Mesendoderm (in vitro differentiated cells): ENCODE measurements around the gene GFAP.

Source experiments
- DNase-seq: peaks from one replicate; pipeline ENCODE4 v3.0.0; 2013
- H2AK5ac ChIP-seq: 2 replicates; pipeline ENCODE4 v1.6.1; 2013; ENCODE audit warnings: low read length, inconsistent platforms
- H2BK120ac ChIP-seq: 2 replicates; pipeline ENCODE4 v1.6.1; 2013; ENCODE audit warnings: low read depth, mild to moderate bottlenecking, low read length, moderate library complexity, mixed read lengths
- H2BK15ac ChIP-seq: replicated peaks from 2 replicates; pipeline ENCODE4 v1.6.1; 2013; ENCODE audit warnings: low read depth, mild to moderate bottlenecking, moderate library complexity
- H2BK5ac ChIP-seq: 2 replicates; pipeline ENCODE4 v1.6.1; 2013; ENCODE audit warnings: low read length, inconsistent platforms
- H3K18ac ChIP-seq: 2 replicates; pipeline ENCODE4 v1.6.1; 2013; ENCODE audit warnings: mild to moderate bottlenecking, low read length, mixed read lengths
- H3K23ac ChIP-seq: one replicate; pipeline ENCODE4 v1.6.1; 2013; ENCODE audit warnings: low read length
- H3K27ac ChIP-seq: 2 replicates; pipeline ENCODE4 v1.5.1; 2013; ENCODE audit warnings: low read depth, mild to moderate bottlenecking, inconsistent platforms, low read length, moderate library complexity
- H3K27me3 ChIP-seq: 2 replicates; pipeline ENCODE4 v1.6.1; 2013; ENCODE audit warnings: low read length, control low read depth, mild to moderate bottlenecking, inconsistent platforms; ENCODE audit not compliant: insufficient read depth, poor library complexity
- H3K36me3 ChIP-seq: 2 replicates; pipeline ENCODE4 v1.6.1; 2013; ENCODE audit warnings: low read length, inconsistent platforms; ENCODE audit not compliant: control insufficient read depth, insufficient read depth
- H3K4ac ChIP-seq: one replicate; pipeline ENCODE4 v1.6.1; 2013; ENCODE audit warnings: low read depth, mild to moderate bottlenecking, low read length, moderate library complexity
- H3K4me1 ChIP-seq: 2 replicates; pipeline ENCODE4 v1.6.1; 2013; ENCODE audit warnings: low read depth, low read length, inconsistent platforms; ENCODE audit not compliant: control insufficient read depth
- H3K4me2 ChIP-seq: 2 replicates; pipeline ENCODE4 v1.6.1; 2013; ENCODE audit warnings: low read length
- H3K4me3 ChIP-seq: 2 replicates; pipeline ENCODE4 v1.5.1; 2013; ENCODE audit warnings: mild to moderate bottlenecking, low read length
- H3K56ac ChIP-seq: one replicate; pipeline ENCODE4 v1.6.1; 2013; ENCODE audit warnings: low read length
- H3K79me1 ChIP-seq: 2 replicates; pipeline ENCODE4 v1.6.1; 2013; ENCODE audit warnings: low read length, inconsistent platforms
- H3K79me2 ChIP-seq: 2 replicates; pipeline ENCODE4 v1.6.1; 2013; ENCODE audit warnings: mild to moderate bottlenecking, low read length; ENCODE audit not compliant: control insufficient read depth, insufficient read depth
- H3K9ac ChIP-seq: 2 replicates; pipeline ENCODE4 v1.6.1; 2013; ENCODE audit warnings: low read length, inconsistent platforms
- H4K5ac ChIP-seq: one replicate; pipeline ENCODE4 v1.6.1; 2013; ENCODE audit warnings: low read length
- H4K8ac ChIP-seq: one replicate; pipeline ENCODE4 v1.6.1; 2013; ENCODE audit warnings: low read depth, mild to moderate bottlenecking, control low read depth, low read length, moderate library complexity
- WGBS: extraction: QIAGEN DNeasy Blood & Tissue Kit; methylation state at CpG from one replicate; pipeline ENCODE4 v1.1.7; 2013; ENCODE audit warnings: low lambda C conversion rate, missing lambda C conversion rate; ENCODE audit not compliant: insufficient coverage; ENCODE audit errors: extremely low coverage; 5-methylcytosine and 5-hydroxymethylcytosine counted together

GFAP gene

DNA sequence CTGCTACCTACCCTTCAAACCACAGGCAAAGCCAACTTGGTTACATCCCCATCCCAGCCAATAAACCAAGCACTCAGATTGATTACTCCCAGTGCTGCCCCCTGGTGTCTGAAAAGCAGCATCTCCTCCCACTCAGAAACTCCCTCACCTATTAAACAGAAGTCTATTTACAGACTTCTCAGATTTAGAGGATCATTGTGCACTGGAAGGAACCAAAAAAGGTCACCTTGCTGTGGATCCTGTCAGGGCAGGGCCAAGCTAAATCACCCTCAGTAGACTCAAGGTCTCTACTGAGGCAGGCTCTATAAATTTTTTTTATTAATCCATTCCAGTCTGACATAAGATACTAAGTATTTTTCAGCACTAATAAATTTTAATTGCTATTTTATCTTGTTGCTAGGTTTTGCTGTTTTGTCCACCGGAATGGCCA is 50.1 kb downstream of the GFAP start:
- H4K5ac ChIP-seq = no peak overlapping the region
- H3K18ac ChIP-seq = no peak overlapping the region
- no CpG with 5 or more reads among the region's 1 CpG for WGBS
- peak; percentile 79 for DNase-seq
- H3K27ac ChIP-seq = no peak overlapping the region
- no peak overlapping the region for H2BK120ac ChIP-seq
- no peak overlapping the region for H3K23ac ChIP-seq
- no peak overlapping the region for H4K8ac ChIP-seq
- H3K79me1 ChIP-seq = no peaks in the 10 kb centered on the region
- H3K56ac ChIP-seq = no peak overlapping the region
- no peak overlapping the region for H2BK15ac ChIP-seq
- H3K9ac ChIP-seq = no peak overlapping the region
- no peak overlapping the region for H3K4ac ChIP-seq
- H3K4me3 ChIP-seq = no peak overlapping the region
- no peak overlapping the region for H2AK5ac ChIP-seq
- no peak overlapping the region for H3K4me2 ChIP-seq
- H3K27me3 ChIP-seq = no peaks in the 10 kb centered on the region
- H3K79me2 ChIP-seq = no peaks in the 10 kb centered on the region
- H2BK5ac ChIP-seq = no peak overlapping the region
- H3K36me3 ChIP-seq = peaks cover 13% of the 10 kb centered on the region
- no peaks in the 10 kb centered on the region for H3K4me1 ChIP-seq

DNA sequence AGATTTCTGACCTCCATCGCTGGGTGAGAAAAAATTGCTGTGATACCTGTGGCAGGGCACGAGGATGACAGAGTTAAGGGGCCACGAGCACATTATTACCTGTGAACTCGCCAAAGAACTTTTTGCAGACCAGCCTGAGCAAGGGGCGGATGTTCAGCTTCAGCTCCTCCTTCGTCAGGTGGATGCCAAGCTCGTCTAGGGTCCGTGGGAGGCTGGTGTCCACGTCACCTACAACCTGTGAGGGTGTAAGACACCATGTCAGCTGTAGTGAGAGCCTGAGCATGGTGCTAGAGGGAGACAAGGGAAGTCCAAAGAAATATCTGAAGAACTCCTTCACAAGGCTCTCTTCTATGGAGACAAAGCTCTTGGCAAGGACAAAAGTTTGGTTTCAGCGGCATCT is 50.5 kb downstream of the GFAP start:
- H3K27me3 ChIP-seq = no peaks in the 10 kb centered on the region
- no peak overlapping the region for H2AK5ac ChIP-seq
- peaks cover 16% of the 10 kb centered on the region for H3K36me3 ChIP-seq

DNA sequence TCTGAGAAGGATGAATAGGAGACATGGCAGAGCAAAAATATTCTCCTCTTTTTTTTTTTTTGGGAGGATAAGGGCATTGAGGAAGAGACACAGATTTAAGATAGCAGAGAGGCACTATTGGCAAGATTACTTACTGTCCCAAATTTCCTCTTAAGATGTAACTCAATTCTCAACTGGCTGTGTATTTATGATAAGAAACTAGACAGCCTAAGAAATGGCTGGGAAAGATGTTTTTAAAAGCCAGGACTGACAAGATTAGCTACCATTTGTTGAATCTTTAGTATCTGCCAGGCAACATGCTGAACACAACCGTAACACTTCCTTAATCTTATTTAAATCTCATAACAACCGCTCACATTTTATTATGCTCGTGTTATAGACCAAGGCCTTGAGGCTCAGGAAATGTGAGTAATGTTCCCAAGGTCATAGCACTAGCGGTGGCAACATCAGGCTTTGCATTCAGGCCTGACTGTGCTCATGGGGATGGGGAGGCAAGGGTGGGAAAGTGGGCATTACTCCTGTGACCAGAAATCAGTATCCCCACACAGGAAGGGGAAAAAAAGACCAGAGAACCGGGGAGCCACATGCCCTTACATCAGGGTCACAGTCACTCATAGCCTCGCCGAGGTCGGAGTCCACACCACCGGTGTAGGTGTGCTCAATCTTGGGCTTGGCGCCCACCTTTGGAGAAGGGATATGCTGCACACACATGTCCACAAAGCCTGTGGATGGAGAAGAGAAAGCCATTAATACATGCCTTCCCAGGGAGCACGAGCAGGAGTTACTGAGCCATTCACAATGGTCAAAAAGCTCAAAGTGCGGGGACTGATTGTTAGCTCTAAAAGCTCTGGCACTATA is 52.0 kb downstream of the GFAP start:
- Histone ChIP-seq H2BK5ac (no peak overlapping the region), H3K27ac (no peak overlapping the region), H2BK15ac (no peak overlapping the region), H4K8ac (no peak overlapping the region), H3K79me1 (no peaks in the 10 kb centered on the region), H2AK5ac (no peak overlapping the region), H3K36me3 (peaks cover 22% of the 10 kb centered on the region), H3K4me3 (no peak overlapping the region), H3K79me2 (no peaks in the 10 kb centered on the region), H3K9ac (no peak overlapping the region), H2BK120ac (no peak overlapping the region), H3K27me3 (no peaks in the 10 kb centered on the region), H3K56ac (no peak overlapping the region), H3K4me1 (no peaks in the 10 kb centered on the region), H3K4me2 (no peak overlapping the region), H3K4ac (no peak overlapping the region), H4K5ac (no peak overlapping the region), H3K23ac (no peak overlapping the region), H3K18ac (no peak overlapping the region)
- no peak for DNase-seq
- 100% methylated on average over 3 of the region's 12 CpGs for WGBS

More for the DNA sequence above, 50.5 kb downstream of the GFAP start:
- Histone ChIP-seq H2BK5ac (no peak overlapping the region), H3K79me2 (no peaks in the 10 kb centered on the region), H3K4me3 (no peak overlapping the region), H4K8ac (no peak overlapping the region), H2BK120ac (no peak overlapping the region), H3K18ac (no peak overlapping the region), H3K27ac (no peak overlapping the region), H3K9ac (no peak overlapping the region), H3K56ac (no peak overlapping the region), H3K4ac (no peak overlapping the region), H3K79me1 (no peaks in the 10 kb centered on the region), H4K5ac (no peak overlapping the region), H2BK15ac (no peak overlapping the region), H3K4me2 (no peak overlapping the region), H3K4me1 (no peaks in the 10 kb centered on the region), H3K23ac (no peak overlapping the region)
- no peak for DNase-seq
- WGBS = no CpG with 5 or more reads among the region's 10 CpGs

DNA sequence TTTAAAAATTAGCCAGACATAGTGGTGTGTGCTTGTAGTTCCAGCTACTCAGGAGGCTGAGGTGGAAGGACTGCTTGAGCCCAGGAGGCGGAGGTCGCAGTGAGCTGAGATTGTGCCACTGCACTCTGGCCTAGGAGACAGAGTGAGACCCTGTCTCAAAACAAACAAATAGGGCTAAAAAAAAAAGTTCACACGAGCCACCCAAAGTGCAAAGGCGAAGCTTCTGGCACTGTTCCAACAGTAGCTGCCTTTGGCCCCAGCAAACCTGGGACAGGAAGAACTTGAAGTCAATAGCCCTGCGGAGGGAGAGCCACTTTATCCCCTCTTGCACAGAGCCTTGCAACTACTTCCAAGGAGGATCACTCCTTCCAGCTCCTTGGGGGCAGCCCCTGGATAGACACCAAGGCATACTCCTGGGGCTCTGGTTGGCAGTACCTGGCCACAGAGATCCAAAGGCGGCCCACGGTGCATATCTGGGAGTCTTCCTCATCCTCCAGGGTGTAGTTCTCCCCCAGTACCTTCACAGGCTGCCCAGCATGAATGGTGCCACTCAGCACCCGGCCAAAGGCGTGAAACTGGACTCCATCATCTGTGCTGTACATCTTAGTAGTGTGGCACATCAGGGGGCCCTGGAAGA is 52.9 kb downstream of the GFAP start:
- H3K36me3 ChIP-seq = peaks cover 20% of the 10 kb centered on the region
- no peak overlapping the region for H3K27ac ChIP-seq
- no CpG with 5 or more reads among the region's 9 CpGs for WGBS
- H3K4ac ChIP-seq = no peak overlapping the region
- no peak overlapping the region for H3K9ac ChIP-seq
- no peak overlapping the region for H3K4me3 ChIP-seq
- H3K56ac ChIP-seq = no peak overlapping the region
- no peak overlapping the region for H2BK15ac ChIP-seq
- DNase-seq = no peak
- H2BK5ac ChIP-seq = no peak overlapping the region
- H3K4me2 ChIP-seq = no peak overlapping the region
- H2AK5ac ChIP-seq = no peak overlapping the region
- no peaks in the 10 kb centered on the region for H3K4me1 ChIP-seq
- H3K27me3 ChIP-seq = no peaks in the 10 kb centered on the region
- no peak overlapping the region for H4K5ac ChIP-seq
- no peaks in the 10 kb centered on the region for H3K79me2 ChIP-seq
- H2BK120ac ChIP-seq = no peak overlapping the region
- no peak overlapping the region for H3K23ac ChIP-seq
- no peaks in the 10 kb centered on the region for H3K79me1 ChIP-seq
- no peak overlapping the region for H3K18ac ChIP-seq
- no peak overlapping the region for H4K8ac ChIP-seq

DNA sequence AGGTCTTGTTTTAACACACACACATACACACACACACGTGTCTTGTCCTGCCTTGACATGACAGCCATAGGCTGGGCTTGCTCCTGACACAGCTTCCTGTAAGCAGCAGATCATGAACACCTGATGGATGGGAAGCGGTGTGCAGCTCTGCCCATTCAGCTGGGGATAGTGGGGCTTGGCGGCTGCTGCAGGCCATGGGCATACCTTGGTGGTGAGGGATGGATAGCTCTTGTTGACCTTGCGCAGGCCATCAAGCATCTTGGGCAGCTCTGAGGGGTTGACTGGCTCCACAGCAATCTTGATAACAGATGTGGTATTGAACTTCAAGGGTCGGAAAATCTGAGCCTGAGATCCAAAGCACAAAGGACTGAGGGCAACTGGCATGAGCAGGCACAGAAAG is 55.6 kb downstream of the GFAP start:
- no peaks in the 10 kb centered on the region for H3K79me2 ChIP-seq
- no peak for DNase-seq
- no peak overlapping the region for H3K27ac ChIP-seq
- H2BK5ac ChIP-seq = no peak overlapping the region
- H4K8ac ChIP-seq = no peak overlapping the region
- H3K79me1 ChIP-seq = no peaks in the 10 kb centered on the region
- H3K4me3 ChIP-seq = no peak overlapping the region
- H3K23ac ChIP-seq = no peak overlapping the region
- no peak overlapping the region for H3K18ac ChIP-seq
- no peak overlapping the region for H2AK5ac ChIP-seq
- H3K27me3 ChIP-seq = no peaks in the 10 kb centered on the region
- no peak overlapping the region for H3K4ac ChIP-seq
- no peak overlapping the region for H3K56ac ChIP-seq
- no peak overlapping the region for H2BK120ac ChIP-seq
- no peak overlapping the region for H3K9ac ChIP-seq
- H3K36me3 ChIP-seq = peaks cover 25% of the 10 kb centered on the region
- no peak overlapping the region for H2BK15ac ChIP-seq
- no peak overlapping the region for H4K5ac ChIP-seq
- WGBS = no CpG with 5 or more reads among the region's 5 CpGs
- H3K4me1 ChIP-seq = no peaks in the 10 kb centered on the region
- no peak overlapping the region for H3K4me2 ChIP-seq
